Measurements from ENCODE around the gene MAMLD1.

The MAMLD1 gene

DNA sequence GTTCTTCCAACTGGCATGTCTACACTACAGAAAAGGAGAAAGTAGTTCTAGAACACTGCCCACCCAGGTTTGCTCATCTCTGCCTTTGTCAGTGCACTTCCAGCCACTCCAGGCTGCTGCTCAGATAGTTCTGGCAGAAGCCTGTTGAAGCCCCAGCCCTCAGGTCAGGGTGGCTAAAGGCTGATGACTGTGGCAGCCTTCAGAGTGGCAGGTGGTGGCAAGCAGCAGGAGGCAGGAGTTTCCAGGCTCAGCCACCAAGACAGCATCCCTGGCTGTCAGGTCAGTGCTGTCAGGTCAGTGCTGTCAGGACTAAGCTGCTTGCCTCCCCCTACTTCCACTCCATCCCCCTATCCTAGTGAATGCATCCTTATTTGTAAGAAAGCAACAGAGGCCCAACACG lies 100.4 kb downstream of the MAMLD1 start:
- no peak overlapping the region for H3K4me3 ChIP-seq (ENCODE audit: low read length)
- TF ChIP-seq, protein P1, sequence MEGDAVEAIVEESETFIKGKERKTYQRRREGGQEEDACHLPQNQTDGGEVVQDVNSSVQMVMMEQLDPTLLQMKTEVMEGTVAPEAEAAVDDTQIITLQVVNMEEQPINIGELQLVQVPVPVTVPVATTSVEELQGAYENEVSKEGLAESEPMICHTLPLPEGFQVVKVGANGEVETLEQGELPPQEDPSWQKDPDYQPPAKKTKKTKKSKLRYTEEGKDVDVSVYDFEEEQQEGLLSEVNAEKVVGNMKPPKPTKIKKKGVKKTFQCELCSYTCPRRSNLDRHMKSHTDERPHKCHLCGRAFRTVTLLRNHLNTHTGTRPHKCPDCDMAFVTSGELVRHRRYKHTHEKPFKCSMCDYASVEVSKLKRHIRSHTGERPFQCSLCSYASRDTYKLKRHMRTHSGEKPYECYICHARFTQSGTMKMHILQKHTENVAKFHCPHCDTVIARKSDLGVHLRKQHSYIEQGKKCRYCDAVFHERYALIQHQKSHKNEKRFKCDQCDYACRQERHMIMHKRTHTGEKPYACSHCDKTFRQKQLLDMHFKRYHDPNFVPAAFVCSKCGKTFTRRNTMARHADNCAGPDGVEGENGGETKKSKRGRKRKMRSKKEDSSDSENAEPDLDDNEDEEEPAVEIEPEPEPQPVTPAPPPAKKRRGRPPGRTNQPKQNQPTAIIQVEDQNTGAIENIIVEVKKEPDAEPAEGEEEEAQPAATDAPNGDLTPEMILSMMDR (IDR thresholded peaks at IDR 0.05; ENCODE audit: insufficient read depth, low read depth, low read length, missing control alignments) = no peak
- DNase-seq (ENCODE audit: low read depth) = no peak

DNA sequence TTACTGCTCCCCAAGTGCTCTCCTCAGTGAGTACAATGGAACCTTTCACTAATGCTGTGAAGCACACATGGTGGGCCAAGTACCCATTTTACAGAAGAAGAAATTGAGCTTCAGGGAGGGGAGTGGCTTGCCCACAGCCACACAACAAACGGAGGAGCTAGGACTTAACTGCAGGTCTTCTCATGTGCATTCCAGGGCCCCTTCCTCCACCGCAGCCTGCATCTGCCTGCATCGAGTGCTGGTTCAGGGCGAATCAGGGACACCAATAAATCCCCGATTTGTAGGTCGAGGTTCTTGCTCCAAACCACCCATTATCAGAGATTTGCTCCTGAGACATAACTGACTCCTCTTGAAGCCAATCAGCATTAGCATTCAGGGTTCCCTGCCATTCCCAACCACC lies 100.9 kb downstream of the MAMLD1 start:
- DNase-seq (ENCODE audit: low read depth) = no peak
- TF ChIP-seq, protein P1 (IDR thresholded peaks at IDR 0.05; ENCODE audit: insufficient read depth, low read depth, low read length, missing control alignments) = no peak

DNA sequence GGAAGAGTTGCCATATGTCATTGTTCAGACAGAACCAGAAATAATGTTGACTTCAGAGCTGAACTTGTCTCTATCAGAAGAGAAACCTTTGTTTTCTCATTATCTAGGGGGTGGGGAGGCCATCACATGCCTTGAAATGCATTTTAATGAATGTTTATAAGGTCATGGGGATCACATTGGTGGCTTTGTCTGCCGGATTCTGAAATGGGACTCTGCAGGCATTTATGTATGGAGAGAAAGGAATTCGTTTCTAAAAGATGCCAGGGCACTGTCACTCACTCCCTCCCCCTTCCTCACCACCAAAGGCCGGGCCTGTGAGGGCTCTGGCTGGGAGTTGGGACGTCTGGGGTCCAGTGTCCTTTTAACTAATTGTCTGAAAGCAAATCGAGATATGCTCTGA lies 102.2 kb downstream of the MAMLD1 start:
- no peak for DNase-seq (ENCODE audit: low read depth)
- TF ChIP-seq, protein P1 (IDR thresholded peaks at IDR 0.05; ENCODE audit: insufficient read depth, low read depth, low read length, missing control alignments) = no peak
- H3K4me3 ChIP-seq (ENCODE audit: low read length) = no peak overlapping the region

More for the DNA sequence above, 100.9 kb downstream of the MAMLD1 start:
- H3K4me3 ChIP-seq (ENCODE audit: low read length) = no peak overlapping the region

DNA sequence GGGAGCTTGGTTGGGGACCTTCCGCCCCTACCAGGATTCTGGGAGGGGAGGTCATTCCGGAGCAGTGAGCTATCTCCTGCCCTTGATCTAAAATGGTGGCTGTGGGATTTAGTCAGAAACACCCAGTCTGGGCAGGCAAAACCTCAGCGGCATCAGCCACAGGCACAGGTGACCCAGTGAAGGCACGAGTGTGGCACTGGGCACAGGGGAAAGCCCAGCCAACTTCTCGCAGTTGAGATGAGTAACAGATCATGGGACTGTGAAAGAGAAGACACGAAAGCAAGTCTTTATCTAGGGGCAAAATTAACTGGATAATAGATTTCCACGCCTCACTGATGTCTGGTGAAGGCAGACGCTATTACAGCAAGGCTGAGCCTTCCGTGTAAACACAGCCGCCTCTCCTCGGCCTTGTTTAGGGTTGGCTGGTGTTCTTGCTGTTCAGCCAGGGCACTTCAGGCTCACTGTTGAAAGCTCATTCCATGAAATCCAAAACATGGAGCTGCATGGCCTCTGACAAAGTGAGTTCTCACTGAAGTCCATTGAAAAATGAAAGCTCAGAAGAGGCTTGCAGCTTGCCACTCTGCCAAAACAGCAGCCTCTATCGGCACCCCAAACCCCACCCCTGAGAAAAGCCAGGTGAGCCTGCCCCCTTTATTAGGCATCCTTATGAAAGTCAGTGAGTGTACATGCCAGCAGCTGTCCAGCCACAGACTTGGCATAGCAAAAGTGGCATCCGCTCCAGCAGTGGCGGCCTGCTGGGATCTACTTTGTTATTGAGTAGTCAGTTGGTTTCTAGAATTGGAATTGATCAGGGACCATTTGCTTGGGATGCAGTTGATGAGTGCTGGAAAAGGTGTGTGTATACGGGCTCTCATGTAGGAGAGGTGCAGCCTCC lies 103.0 kb downstream of the MAMLD1 start:
- no peak for DNase-seq (ENCODE audit: low read depth)
- H3K4me3 ChIP-seq (ENCODE audit: low read length) = no peak overlapping the region
- TF ChIP-seq, protein P1 (IDR thresholded peaks at IDR 0.05; ENCODE audit: insufficient read depth, low read depth, low read length, missing control alignments) = no peak

DNA sequence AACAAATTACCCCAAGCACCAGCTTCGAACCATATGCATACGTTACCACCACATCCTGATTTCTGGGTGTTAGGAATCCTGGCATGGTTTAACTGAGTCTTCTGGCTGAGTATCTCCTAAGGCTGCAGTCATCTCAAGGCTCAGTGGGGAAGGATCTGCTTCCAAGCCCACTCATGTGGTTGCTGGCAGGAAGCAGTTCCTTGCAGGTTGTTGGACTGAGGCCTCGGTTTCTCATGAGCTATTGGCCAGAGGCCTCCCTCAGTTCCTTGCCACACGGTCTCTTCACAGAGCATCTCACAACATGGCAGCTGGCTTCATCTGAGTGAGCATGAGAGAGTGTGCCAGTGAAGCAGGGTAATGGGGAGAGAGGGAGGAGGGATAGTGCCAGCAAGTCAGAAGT lies 109.2 kb downstream of the MAMLD1 start:
- no peak overlapping the region for H3K4me3 ChIP-seq (ENCODE audit: low read length)
- DNase-seq (ENCODE audit: low read depth) = no peak

DNA sequence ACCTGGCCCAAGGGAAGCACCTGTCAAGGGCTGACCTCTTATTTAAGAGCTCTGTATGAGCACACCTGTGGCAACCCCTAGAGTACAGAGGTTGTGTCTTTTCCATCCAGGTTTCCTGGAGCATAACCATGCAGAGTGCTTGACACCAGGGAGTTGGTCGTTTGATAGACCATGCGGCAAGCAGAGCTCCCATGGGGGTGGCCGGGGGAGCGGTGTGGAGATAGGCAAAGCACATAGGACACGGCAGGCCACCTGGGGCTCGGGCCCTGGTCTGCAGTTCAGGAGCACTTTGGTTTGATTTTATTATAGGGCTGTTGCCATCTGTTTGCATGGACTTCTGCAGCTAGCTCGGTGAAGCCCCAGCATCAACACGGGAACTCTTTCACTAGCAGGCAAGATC lies 110.3 kb downstream of the MAMLD1 start:
- TF ChIP-seq, protein P1 (IDR thresholded peaks at IDR 0.05; ENCODE audit: insufficient read depth, low read depth, low read length, missing control alignments) = no peak
- no peak for DNase-seq (ENCODE audit: low read depth)
- no peak overlapping the region for H3K4me3 ChIP-seq (ENCODE audit: low read length)

More for the DNA sequence above, 109.2 kb downstream of the MAMLD1 start:
- TF ChIP-seq, protein P1 (IDR thresholded peaks at IDR 0.05; ENCODE audit: insufficient read depth, low read depth, low read length, missing control alignments) = no peak

DNA sequence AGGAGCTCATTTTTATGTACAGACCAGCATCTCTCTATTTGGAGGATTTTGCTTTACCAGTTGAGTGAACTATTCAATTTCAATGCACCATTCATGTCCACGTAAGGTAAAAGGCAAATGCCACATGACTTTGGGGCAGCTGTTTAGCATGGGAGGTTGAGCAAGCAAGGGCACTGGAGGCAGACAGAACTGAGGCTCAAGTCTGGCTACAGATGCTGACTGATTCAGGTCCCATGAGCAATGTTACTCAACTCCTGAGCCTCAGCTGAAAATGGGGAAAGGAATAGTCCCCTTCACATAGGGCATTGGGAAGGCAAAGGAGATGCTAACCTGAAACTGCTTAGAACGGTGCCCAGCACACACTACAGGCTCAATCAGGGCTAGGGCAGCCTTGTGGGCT lies 112.3 kb downstream of the MAMLD1 start:
- DNase-seq (ENCODE audit: low read depth) = no peak
- TF ChIP-seq, protein P1 (IDR thresholded peaks at IDR 0.05; ENCODE audit: insufficient read depth, low read depth, low read length, missing control alignments) = no peak
- H3K4me3 ChIP-seq (ENCODE audit: low read length) = no peak overlapping the region

Measured in epithelial cell of esophagus (primary cell).